HG02642 (cell line): ENCODE results near the gene DIPK1B.

Experiments used
- ATAC-seq: cut with Tn5 transposase; IDR thresholded peaks from one replicate; pipeline ENCODE4 v1.9.1; 2021; ENCODE audit warnings: mild to moderate bottlenecking; ENCODE audit not compliant: unreplicated experiment, poor library complexity

Gene DIPK1B

GRCh38 chr9:136717399-136717798 is 5.0 kb downstream of the DIPK1B start:
- ATAC-seq = no peak

GRCh38 chr9:136718345-136719194 is 6.2 kb downstream of the DIPK1B start:
- no peak for ATAC-seq

- no peak for ATAC-seq
Measured at GRCh38 chr9:136719195-136719880, 7.0 kb downstream of the DIPK1B start.

GRCh38 chr9:136720251-136720897 is 8.0 kb downstream of the DIPK1B start:
- no peak for ATAC-seq

DNA sequence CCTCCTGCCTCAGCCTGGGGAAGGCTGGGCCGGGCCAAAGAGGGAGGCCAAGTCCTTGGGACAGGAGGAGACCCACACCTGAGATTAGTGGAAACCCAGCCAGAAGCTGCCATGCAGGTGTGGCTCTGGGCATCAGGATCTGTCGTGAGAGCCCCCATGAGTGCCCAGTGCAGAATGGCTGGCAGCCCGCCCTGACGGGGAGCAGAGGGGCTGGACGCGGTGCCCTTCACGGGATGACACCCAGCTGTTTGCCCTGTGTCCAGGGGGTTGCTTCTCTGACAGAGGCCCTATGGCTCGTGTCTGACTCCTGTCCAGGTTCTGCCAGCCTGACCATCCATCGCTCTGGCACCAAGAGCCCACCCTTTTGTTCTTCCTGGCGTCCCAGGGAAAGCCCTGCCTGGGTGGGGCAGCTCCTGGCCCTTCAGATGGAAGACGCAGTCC is 8.5 kb downstream of the DIPK1B start:
- no peak for ATAC-seq

DNA sequence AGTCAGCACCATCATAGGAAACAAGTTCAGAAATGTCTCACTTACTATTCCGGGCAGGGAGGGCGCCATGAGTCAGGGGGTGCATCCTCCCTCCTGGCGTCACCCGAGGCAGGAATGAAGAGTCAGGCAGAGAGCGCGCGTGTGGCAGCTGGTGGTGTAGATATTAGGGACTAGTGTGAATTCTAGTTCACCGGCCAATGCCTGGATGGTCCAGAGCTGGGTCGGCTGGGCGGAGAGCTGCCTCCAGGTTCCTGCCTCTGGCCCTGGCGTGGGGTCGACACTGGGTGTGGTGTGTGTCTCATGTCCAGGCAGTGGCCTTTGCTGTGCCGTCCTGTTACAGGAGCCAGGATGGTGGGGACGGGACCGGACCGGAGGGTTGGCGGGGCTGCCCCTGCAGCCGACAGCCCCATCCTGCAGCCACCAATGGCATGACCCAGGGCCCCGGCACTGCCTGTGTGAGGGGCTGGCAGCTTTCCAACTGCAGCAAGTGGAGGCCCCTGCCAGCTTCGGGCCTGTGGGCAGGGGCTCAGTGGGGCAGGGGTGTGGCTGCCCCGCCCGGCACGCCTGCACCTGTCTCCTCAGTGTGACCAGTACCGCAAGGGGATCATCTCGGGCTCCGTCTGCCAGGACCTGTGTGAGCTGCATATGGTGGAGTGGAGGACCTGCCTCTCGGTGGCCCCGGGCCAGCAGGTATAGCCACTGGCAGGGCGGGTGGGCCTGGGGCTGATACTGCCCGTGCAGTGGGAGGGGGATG is 9.1 kb downstream of the DIPK1B start:
- no peak for ATAC-seq

- ATAC-seq = no peak
Measured at GRCh38 chr9:136722093-136722968, 10.0 kb downstream of the DIPK1B start.

DNA sequence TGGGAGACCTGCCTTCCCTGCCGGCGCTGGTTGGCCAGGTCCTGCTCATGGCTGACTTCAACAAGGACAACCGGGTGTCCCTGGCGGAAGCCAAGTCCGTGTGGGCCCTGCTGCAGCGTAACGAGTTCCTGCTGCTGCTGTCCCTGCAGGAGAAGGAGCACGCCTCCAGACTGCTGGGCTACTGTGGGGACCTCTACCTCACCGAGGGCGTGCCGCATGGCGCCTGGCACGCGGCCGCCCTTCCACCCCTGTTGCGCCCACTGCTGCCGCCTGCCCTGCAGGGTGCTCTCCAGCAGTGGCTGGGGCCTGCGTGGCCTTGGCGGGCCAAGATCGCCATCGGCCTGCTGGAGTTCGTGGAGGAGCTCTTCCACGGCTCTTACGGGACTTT is 10.6 kb downstream of the DIPK1B start:
- ATAC-seq = no peak

GRCh38 chr9:136723362-136723976 is 11.1 kb downstream of the DIPK1B start:
- no peak for ATAC-seq

- no peak for ATAC-seq
Measured at GRCh38 chr9:136723989-136724388, 11.6 kb downstream of the DIPK1B start.

DNA sequence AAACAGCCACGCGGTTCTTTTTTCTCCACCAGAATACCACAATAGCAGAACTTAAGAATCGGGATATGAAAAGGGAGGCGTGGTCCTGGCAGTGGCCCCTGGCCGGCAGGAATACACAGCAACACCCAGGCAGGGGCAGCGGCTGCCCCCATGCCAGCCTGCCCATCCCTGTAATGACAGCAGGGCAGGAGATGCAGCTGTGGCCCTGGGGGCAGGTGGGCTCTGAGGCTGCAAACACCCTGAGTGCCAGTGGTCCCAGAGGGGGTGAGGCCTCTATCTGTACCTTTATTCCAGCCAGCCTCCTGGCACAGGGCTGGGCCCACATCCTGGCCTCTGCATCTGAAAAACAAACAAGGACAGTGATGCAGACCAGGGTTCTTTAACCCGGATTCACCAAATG is 12.4 kb downstream of the DIPK1B start:
- no peak for ATAC-seq

DNA sequence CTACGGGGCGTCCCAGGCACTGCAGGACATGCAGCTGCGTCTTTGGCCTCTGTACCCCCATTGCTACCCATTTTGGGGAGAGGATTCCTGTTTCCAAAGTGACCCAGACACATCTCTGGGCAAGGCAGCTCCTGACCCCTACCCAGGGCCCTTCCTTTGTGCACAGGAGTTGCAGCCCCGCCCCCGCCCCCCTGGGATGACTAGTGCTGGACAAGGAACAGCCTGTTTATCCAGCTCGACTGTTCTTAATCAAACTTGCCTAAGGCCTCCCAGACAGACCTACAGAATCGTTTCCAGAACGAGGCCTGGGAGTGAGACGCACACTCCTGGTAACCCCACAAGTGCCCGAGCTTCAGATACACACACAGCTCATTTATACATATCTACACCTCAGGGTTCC is 13.2 kb downstream of the DIPK1B start:
- no peak for ATAC-seq

DNA sequence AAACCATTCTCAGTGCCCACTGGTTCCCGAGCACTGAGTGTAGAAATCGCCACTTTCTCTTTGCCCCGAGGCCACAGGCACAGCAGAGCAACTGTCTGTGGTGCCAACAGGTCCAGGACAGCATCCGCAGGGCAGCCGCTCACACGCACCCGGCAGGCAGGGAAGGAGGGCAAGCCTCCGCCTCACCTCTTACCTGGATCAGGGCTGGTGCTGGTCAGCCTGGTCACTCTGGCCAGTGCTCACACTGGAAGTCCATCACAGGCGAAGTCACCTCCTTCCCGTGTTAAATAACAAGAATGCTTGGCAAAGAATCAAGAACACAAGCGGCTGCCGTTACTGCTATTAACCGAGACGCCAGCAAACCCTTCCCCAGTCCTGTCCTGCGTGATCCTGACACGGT is 13.7 kb downstream of the DIPK1B start:
- ATAC-seq = no peak

DNA sequence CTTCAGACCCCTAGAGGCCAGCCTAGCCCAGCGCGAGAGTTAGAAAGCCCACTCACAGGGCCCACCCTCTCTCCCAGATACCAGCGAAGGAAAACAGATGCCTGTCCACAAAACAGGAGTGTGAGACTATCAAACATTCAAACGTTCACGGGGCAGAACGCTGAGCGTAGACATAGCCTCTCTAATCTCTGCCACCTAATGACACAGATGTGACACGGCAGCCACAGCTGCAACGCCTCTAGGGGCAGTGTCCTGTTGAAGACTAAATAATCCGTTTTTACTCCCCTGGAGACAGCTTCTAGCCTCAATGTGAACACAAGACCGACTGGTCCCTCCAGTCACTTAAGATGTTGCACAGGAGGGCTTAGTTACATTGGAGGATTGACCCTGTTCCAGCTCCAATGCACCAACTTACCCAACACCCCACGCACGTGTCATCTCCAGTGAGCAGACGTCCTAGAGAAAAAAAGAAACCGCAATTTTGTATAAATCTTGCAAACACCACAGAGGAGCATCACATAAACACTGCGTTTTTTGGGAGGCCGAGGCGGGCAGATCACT is 14.3 kb downstream of the DIPK1B start:
- ATAC-seq = no peak

DNA sequence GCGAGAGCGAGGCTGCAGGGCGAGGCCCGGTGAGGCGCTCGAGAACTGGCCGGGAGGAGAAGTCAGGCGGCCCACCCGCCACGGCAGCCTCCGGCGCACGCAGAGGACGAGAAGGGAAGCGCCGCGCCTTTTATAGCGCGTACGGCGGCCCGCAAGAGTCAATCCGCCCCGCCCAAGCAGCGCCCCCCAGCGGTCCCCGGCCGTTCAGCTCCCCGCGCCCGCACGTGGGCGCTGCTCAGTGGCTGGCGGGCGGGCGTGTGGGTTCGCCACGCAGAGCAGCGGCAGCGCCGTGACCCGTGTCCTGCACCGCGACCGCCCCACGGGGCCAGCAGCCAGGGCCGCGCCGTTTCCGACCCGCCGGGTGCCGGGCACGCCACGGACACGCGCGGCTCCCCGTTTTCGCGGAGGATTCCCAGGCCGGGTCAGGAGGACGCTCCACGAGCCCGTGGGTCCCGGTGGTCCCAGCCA is 15.7 kb downstream of the DIPK1B start:
- peak; percentile 70 for ATAC-seq

GRCh38 chr9:136728548-136729123 is 16.3 kb downstream of the DIPK1B start:
- ATAC-seq = peak; percentile 20

DNA sequence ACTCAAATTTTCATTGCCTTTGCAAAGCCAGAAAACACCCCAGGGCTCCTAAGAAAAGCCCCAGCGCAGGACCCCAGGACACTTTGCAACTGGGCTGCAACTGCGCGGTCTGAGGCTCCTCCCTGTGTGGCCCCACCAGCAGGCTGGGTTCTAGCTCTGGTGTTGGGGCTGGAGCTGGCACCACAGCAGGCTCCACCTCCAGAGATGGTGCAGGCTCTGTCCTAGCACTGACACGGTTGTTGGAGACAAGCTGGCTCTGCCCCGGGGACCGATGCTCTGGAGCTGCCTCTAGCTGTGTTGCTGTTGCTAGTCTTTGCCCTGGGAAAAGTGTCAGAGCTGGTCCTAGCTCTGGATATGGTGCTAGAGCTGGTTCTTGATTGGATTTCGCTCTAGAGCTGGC is 16.8 kb downstream of the DIPK1B start:
- ATAC-seq = no peak

GRCh38 chr9:136729926-136730325 is 17.6 kb downstream of the DIPK1B start:
- ATAC-seq = no peak
